IMR-90 (cell line): ENCODE data around the gene ABCA10. TPM values are rescaled to one million over a fixed set of nuclear protein-coding genes. Genes with fewer than 3 reads are reported as not detected.

ENCODE experiments used
- ATAC-seq: fragments of 200-7000 bp; cut with Tn5 transposase; 2 replicates; pipeline ENCODE4 v1.9.1; 2020; ENCODE audit warnings: low read depth, mild to moderate bottlenecking, moderate library complexity
- BruUV-seq: library from RNA; stranded (reverse); fragments of 400-500 nt; replicated peaks from 2 replicates; lab custom pipeline; 2021; lab: Mats Ljungman, UMichigan
- CTCF ChIA-PET: fragments of 300-600 bp; formaldehyde crosslinking; extraction: SDS; loops from one replicate; lab custom pipeline; 2021; ENCODE audit warnings: antibody characterized with exemption; lab: Yijun Ruan, JAX
- POLR2A ChIA-PET: fragments of 300-600 bp; sonication (Branson Sonifier 250); formaldehyde crosslinking; loops from one replicate; lab custom pipeline; 2022; ENCODE audit warnings: antibody characterized with exemption; ENCODE audit not compliant: unreplicated experiment; lab: Charles Lee
- DNase-seq: peaks from one replicate; pipeline ENCODE4 v3.0.0; 2013
- H2AFZ ChIP-seq: replicated peaks from 2 replicates; pipeline ENCODE3; 2013; ENCODE audit warnings: low read length, mild to moderate bottlenecking; ENCODE audit not compliant: poor library complexity
- H2AK5ac ChIP-seq: 2 replicates; pipeline ENCODE4 v1.6.1; 2013; ENCODE audit warnings: low read depth, low read length, inconsistent platforms
- H2AK9ac ChIP-seq: replicated peaks from 2 replicates; pipeline ENCODE3; 2013; ENCODE audit warnings: mild to moderate bottlenecking, low read depth, low read length, moderate library complexity; ENCODE audit not compliant: poor library complexity
- H2BK120ac ChIP-seq: 2 replicates; pipeline ENCODE4 v1.6.1; 2013; ENCODE audit warnings: low read depth, low read length, inconsistent platforms
- H2BK15ac ChIP-seq: 3 replicates; pipeline ENCODE4 v1.6.1; 2013; ENCODE audit warnings: low read depth, low read length, inconsistent platforms
- H2BK20ac ChIP-seq: 2 replicates; pipeline ENCODE4 v1.6.1; 2013; ENCODE audit warnings: low read depth, mild to moderate bottlenecking, inconsistent platforms, low read length, moderate library complexity
- H2BK5ac ChIP-seq: 2 replicates; pipeline ENCODE4 v1.6.1; 2013; ENCODE audit warnings: mild to moderate bottlenecking, low read depth, low read length, inconsistent platforms; ENCODE audit not compliant: poor library complexity, severe bottlenecking
- H3K14ac ChIP-seq: replicated peaks from 2 replicates; pipeline ENCODE4 v1.6.1; 2013; ENCODE audit warnings: low read depth, low read length, inconsistent platforms
- H3K18ac ChIP-seq: 2 replicates; pipeline ENCODE4 v1.6.1; 2013; ENCODE audit warnings: low read depth, low read length, control low read depth
- H3K23ac ChIP-seq: 2 replicates; pipeline ENCODE4 v1.6.1; 2013; ENCODE audit warnings: low read depth, low read length, inconsistent platforms
- H3K27ac ChIP-seq: 2 replicates; pipeline ENCODE4 v1.5.1; 2013; ENCODE audit warnings: mild to moderate bottlenecking, control low read depth, low read length; ENCODE audit not compliant: insufficient read depth
- H3K27me3 ChIP-seq: 2 replicates; pipeline ENCODE4 v1.6.1; 2013; ENCODE audit warnings: low read length; ENCODE audit not compliant: control insufficient read depth, insufficient read depth
- H3K36me3 ChIP-seq: 2 replicates; pipeline ENCODE4 v1.6.1; 2013; ENCODE audit warnings: low read length, mixed read lengths; ENCODE audit not compliant: control insufficient read depth, insufficient read depth
- H3K4ac ChIP-seq: 2 replicates; pipeline ENCODE4 v1.6.1; 2013; ENCODE audit warnings: low read depth, low read length, inconsistent platforms
- H3K4me1 ChIP-seq: 2 replicates; pipeline ENCODE4 v1.6.1; 2013; ENCODE audit warnings: low read length, mixed read lengths; ENCODE audit not compliant: control insufficient read depth, insufficient read depth
- H3K4me2 ChIP-seq: 2 replicates; pipeline ENCODE4 v1.6.1; 2013; ENCODE audit warnings: low read depth, mild to moderate bottlenecking, control low read depth, low read length, moderate library complexity
- H3K4me3 ChIP-seq: 2 replicates; pipeline ENCODE4 v1.5.1; 2013; ENCODE audit warnings: low read depth, mild to moderate bottlenecking, control low read depth, low read length, moderate library complexity; ENCODE audit not compliant: insufficient read depth
- H3K56ac ChIP-seq: 2 replicates; pipeline ENCODE4 v1.6.1; 2013; ENCODE audit warnings: low read length, inconsistent platforms; ENCODE audit not compliant: insufficient read depth; ENCODE audit errors: extremely low read depth
- H3K79me1 ChIP-seq, 2 experiments: 2 replicates each; pipeline ENCODE4 v1.6.1; 2013; ENCODE audit warnings: low read length in 2 of 2, inconsistent platforms in 1 of 2, low read depth in 1 of 2
- H3K9ac ChIP-seq: 2 replicates; pipeline ENCODE4 v1.6.1; 2013; ENCODE audit warnings: low read depth, low read length, control low read depth
- H3K9me1 ChIP-seq: 2 replicates; pipeline ENCODE4 v1.6.1; 2013; ENCODE audit warnings: low read length, inconsistent platforms; ENCODE audit not compliant: insufficient read depth
- H3K9me3 ChIP-seq: 2 replicates; pipeline ENCODE4 v1.6.1; 2013; ENCODE audit warnings: low read length; ENCODE audit not compliant: control insufficient read depth, insufficient read depth
- H4K20me1 ChIP-seq: 2 replicates; pipeline ENCODE4 v1.6.1; 2013; ENCODE audit warnings: low read length, inconsistent platforms; ENCODE audit not compliant: insufficient read depth
- H4K5ac ChIP-seq: 2 replicates; pipeline ENCODE4 v1.6.1; 2013; ENCODE audit warnings: mild to moderate bottlenecking, low read depth, low read length, control low read depth
- H4K8ac ChIP-seq, 2 experiments: 2 replicates each; pipeline ENCODE4 v1.6.1; 2013; ENCODE audit warnings: low read depth in 2 of 2, low read length in 2 of 2, control low read depth in 1 of 2, inconsistent platforms in 1 of 2
- H4K91ac ChIP-seq: 2 replicates; pipeline ENCODE4 v1.6.1; 2013; ENCODE audit warnings: low read depth, low read length, inconsistent platforms; ENCODE audit not compliant: insufficient read depth
- BHLHE40 ChIP-seq: fragments of 150-350 bp; IDR thresholded peaks from 2 replicates; pipeline ENCODE4 v1.6.1; 2016; ENCODE audit warnings: mild to moderate bottlenecking, low read depth, low read length
- CEBPB ChIP-seq: IDR thresholded peaks from 2 replicates; pipeline ENCODE4 v1.6.1; 2012; ENCODE audit warnings: low read depth, low read length, improper control_type of control experiment
- CTCF ChIP-seq: conservative IDR thresholded peaks from 2 replicates; pipeline ENCODE4 v1.5.1; 2012; ENCODE audit warnings: mild to moderate bottlenecking, low read depth, low read length, improper control_type of control experiment
- FOS ChIP-seq: fragments of 150-350 bp; IDR thresholded peaks from 2 replicates; pipeline ENCODE4 v1.6.1; 2016; ENCODE audit warnings: low read depth, low read length
- MAFK ChIP-seq: IDR thresholded peaks from 2 replicates; pipeline ENCODE4 v1.6.1; 2012; ENCODE audit warnings: low read depth, low read length, improper control_type of control experiment
- NFE2L2 ChIP-seq: fragments of 150-350 bp; IDR thresholded peaks from 2 replicates; pipeline ENCODE4 v1.6.1; 2016; ENCODE audit warnings: low read depth, mild to moderate bottlenecking, low read length
- RAD21 ChIP-seq: IDR thresholded peaks from 2 replicates; pipeline ENCODE4 v1.6.1; 2012; ENCODE audit warnings: low read length, improper control_type of control experiment
- RCOR1 ChIP-seq: IDR thresholded peaks from 2 replicates; pipeline ENCODE4 v1.6.1; 2012; ENCODE audit warnings: mild to moderate bottlenecking, low read length, improper control_type of control experiment; ENCODE audit not compliant: insufficient replicate concordance
- SMC3 ChIP-seq: fragments of 150-350 bp; IDR thresholded peaks from 2 replicates; pipeline ENCODE4 v1.6.1; 2016; ENCODE audit warnings: low read depth, mild to moderate bottlenecking, antibody characterized with exemption, low read length, moderate library complexity
- USF2 ChIP-seq: fragments of 150-350 bp; IDR thresholded peaks from 2 replicates; pipeline ENCODE4 v1.6.1; 2017; ENCODE audit warnings: mild to moderate bottlenecking, antibody characterized with exemption, low read length, low read depth
- WGBS, 2 experiments: methylation state at CpG; one replicate each; pipeline versions ENCODE4 v1.1.5 to v1.1.7; 2013; ENCODE audit warnings: missing lambda C conversion rate in 2 of 2; ENCODE audit not compliant: insufficient read length in 1 of 2; ENCODE audit errors: extremely low coverage in 2 of 2; 5-methylcytosine and 5-hydroxymethylcytosine counted together
- dilution Hi-C: fragments of 300-500 bp; cut with HindIII; formaldehyde crosslinking; loops from one replicate; pipeline ENCODE4 v1.14.3; 2018; ENCODE audit warnings: low sequenced_read_pairs; ENCODE audit not compliant: unreplicated experiment
- in situ Hi-C: fragments of 300-500 bp; cut with MboI; formaldehyde crosslinking; loops from 3 replicates; pipeline ENCODE4 v1.14.3; 2019; ENCODE audit warnings: low sequenced_read_pairs, inconsistent platforms, mixed read lengths
- intact Hi-C: fragments of 100-400 bp; cut with micrococcal nuclease; formaldehyde crosslinking; loops from 2 replicates; pipeline ENCODE4 v1.10.0; 2022
- polyA plus RNA-seq, 3 experiments: library from polyadenylated mRNA; depleted of rRNA; stranded (reverse); fragments of >200 nt; gene quantifications; 2 replicates each; pipeline ENCODE4 v1.2.3, GENCODE V29; 2012; ENCODE audit warnings: low replicate concordance in 1 of 3
- total RNA-seq: library from RNA; depleted of rRNA; stranded (reverse); fragments of >200 nt; gene quantifications from 2 replicates; pipeline ENCODE4 v1.2.3, GENCODE V29; 2012

Gene ABCA10
- total and polyA plus RNA-seq, 2 of the 4 experiments (the other 2 are of a cell fraction): under 0.01 to 0.03 TPM

DNA sequence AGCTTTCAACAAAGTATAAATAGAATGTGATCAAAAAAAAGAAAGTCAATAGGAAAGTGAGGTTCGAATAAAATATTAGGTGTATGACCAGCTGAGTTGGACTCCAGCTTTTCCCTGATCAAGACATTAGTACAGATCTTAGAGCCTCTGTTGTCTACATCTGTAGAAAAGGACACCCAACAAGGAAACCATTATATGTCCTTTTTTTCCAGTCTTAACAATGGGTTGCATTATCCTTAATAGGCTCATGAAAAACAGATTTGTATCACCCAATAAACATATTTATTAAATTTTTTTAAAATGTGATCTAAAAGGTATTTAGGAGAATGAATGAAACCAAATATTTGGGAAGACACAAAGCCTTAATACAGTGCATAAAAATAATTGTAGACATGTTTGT lies 105.0 kb downstream of the ABCA10 start:
- no peak overlapping the region for H3K9ac ChIP-seq
- no peak overlapping the region for H2AK5ac ChIP-seq
- H3K4me2 ChIP-seq: no peak overlapping the region
- H3K79me1 ChIP-seq: no peaks in the 10 kb centered on the region
- no peak overlapping the region for H2AFZ ChIP-seq
- no peaks in the 10 kb centered on the region for H3K4me1 ChIP-seq
- POLR2A ChIA-PET: no interaction called here
- no peaks in the 10 kb centered on the region for H3K36me3 ChIP-seq
- TF ChIP-seq FOS: no peak
- TF ChIP-seq SMC3: no peak
- no peak for TF ChIP-seq NFE2L2
- no peak for TF ChIP-seq RAD21
- no peak for TF ChIP-seq CTCF
- no peak for TF ChIP-seq CEBPB
- no peak for TF ChIP-seq BHLHE40
- TF ChIP-seq MAFK: no peak
- TF ChIP-seq USF2: no peak
- no peak for TF ChIP-seq RCOR1
- BruUV-seq: no TSS peak
- no peak overlapping the region for H3K4me3 ChIP-seq
- no peak overlapping the region for H3K14ac ChIP-seq
- no peak overlapping the region for H2BK20ac ChIP-seq
- no peak overlapping the region for H4K91ac ChIP-seq
- no peak overlapping the region for H3K23ac ChIP-seq
- H3K18ac ChIP-seq: no peak overlapping the region
- DNase-seq (no peak), ATAC-seq (no peak)
- no peaks in the 10 kb centered on the region for H3K9me1 ChIP-seq
- no peaks in the 10 kb centered on the region for H3K9me3 ChIP-seq
- H3K4ac ChIP-seq: no peak overlapping the region
- H4K5ac ChIP-seq: no peak overlapping the region
- H4K20me1 ChIP-seq: no peaks in the 10 kb centered on the region
- intact Hi-C loops: no loop called here
- H3K56ac ChIP-seq: no peak overlapping the region
- dilution Hi-C loops: no loop called here
- no peak overlapping the region for H4K8ac ChIP-seq
- H3K27me3 ChIP-seq: no peaks in the 10 kb centered on the region
- no CpG with 5 or more reads among the region's 1 CpG for WGBS, 2 experiments
- CTCF ChIA-PET: no interaction called here
- no peak overlapping the region for H2BK5ac ChIP-seq
- no peak overlapping the region for H3K27ac ChIP-seq
- H2AK9ac ChIP-seq: no peak overlapping the region
- H2BK120ac ChIP-seq: no peak overlapping the region
- in situ Hi-C loops: no loop called here
- H2BK15ac ChIP-seq: no peak overlapping the region
